ENCODE measurements around the gene NFKB1.

GRCh38 chr4:102504941-102505340 lies 3.8 kb downstream of the NFKB1 start:
- TF ChIP-seq POLR2A (IDR thresholded peaks at IDR 0.05; ENCODE audit: low read length), result no peak
- no peak for TF ChIP-seq RAD21 (conservative IDR thresholded peaks at IDR 0.05 in 1 of 2, IDR thresholded peaks at IDR 0.05 in 1 of 2)
- TF ChIP-seq, protein P1, sequence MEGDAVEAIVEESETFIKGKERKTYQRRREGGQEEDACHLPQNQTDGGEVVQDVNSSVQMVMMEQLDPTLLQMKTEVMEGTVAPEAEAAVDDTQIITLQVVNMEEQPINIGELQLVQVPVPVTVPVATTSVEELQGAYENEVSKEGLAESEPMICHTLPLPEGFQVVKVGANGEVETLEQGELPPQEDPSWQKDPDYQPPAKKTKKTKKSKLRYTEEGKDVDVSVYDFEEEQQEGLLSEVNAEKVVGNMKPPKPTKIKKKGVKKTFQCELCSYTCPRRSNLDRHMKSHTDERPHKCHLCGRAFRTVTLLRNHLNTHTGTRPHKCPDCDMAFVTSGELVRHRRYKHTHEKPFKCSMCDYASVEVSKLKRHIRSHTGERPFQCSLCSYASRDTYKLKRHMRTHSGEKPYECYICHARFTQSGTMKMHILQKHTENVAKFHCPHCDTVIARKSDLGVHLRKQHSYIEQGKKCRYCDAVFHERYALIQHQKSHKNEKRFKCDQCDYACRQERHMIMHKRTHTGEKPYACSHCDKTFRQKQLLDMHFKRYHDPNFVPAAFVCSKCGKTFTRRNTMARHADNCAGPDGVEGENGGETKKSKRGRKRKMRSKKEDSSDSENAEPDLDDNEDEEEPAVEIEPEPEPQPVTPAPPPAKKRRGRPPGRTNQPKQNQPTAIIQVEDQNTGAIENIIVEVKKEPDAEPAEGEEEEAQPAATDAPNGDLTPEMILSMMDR (IDR thresholded peaks at IDR 0.05), result no peak
- TF ChIP-seq NR3C1 (IDR thresholded peaks at IDR 0.05), result no peak
- no peak for TF ChIP-seq CEBPB (IDR thresholded peaks at IDR 0.05)
- TF ChIP-seq RFX5 (IDR thresholded peaks at IDR 0.05), result no peak

All from A549 (cell line).